ENCODE results near the gene GEMIN5.
A peak's percentile ranks its signal among the peaks of the same experiment; 100 is the strongest.

The GEMIN5 gene

GRCh38 chr5:154858972-154859871 lies 78.8 kb downstream of the GEMIN5 start:
- H3K9ac ChIP-seq (ENCODE audit: low read depth, low read length) = peak overlapping the region; percentile 95
- ATAC-seq (ENCODE audit: insufficient read depth, low read depth) = no peak
- H3K27me3 ChIP-seq (ENCODE audit: insufficient read depth, low read length, poor library complexity) = no peaks in the 10 kb centered on the region
- TF ChIP-seq CTCF (IDR thresholded peaks at IDR 0.05; ENCODE audit: borderline replicate concordance, extremely low read depth, low read length, poor library complexity, severe bottlenecking) = no peak
- TF ChIP-seq EZH2 (IDR thresholded peaks at IDR 0.05; ENCODE audit: borderline replicate concordance, low read depth, low read length, severe bottlenecking) = no peak
- H3K27ac ChIP-seq (ENCODE audit: low read length) = peak overlapping the region; percentile 96
- H3K36me3 ChIP-seq (ENCODE audit: insufficient read depth, low read length) = peaks cover 17% of the 10 kb centered on the region
- peaks cover 57% of the 10 kb centered on the region for H3K79me2 ChIP-seq (ENCODE audit: insufficient read depth, low read length)
- H3K4me3 ChIP-seq (ENCODE audit: low read depth in 1 of 2, low read length in 2 of 2) = peak overlapping the region; percentile 66 to 79
- peak; percentile 11 for DNase-seq
- H3K4me1 ChIP-seq (ENCODE audit: insufficient read depth, low read length) = peaks cover 38% of the 10 kb centered on the region
- H3K9me3 ChIP-seq (ENCODE audit: insufficient read depth, low read length, severe bottlenecking) = no peaks in the 10 kb centered on the region
- peaks cover 36% of the 10 kb centered on the region for H4K20me1 ChIP-seq (ENCODE audit: insufficient read depth, low read length)
- peak overlapping the region; percentile 58 for H2AFZ ChIP-seq (ENCODE audit: low read depth, low read length)
- peak overlapping the region; percentile 77 for H3K4me2 ChIP-seq (ENCODE audit: insufficient read depth, low read length)

GRCh38 chr5:154858297-154858971 lies 79.6 kb downstream of the GEMIN5 start, which contains the start of gene CNOT8:
TSS of gene CNOT8 (plus strand) at chr5:154858627. CDS start at chr5:154863279, 4,652 bp downstream.
- TF ChIP-seq CTCF (IDR thresholded peaks at IDR 0.05; ENCODE audit: borderline replicate concordance, extremely low read depth, low read length, poor library complexity, severe bottlenecking) (no peak), EZH2 (IDR thresholded peaks at IDR 0.05; ENCODE audit: borderline replicate concordance, low read depth, low read length, severe bottlenecking) (no peak)
- Histone ChIP-seq H2AFZ (ENCODE audit: low read depth, low read length) (peak within 1 kb of the TSS; percentile 95), H3K27me3 (ENCODE audit: insufficient read depth, low read length, poor library complexity) (no peaks in the 10 kb centered on the region), H3K4me3 (ENCODE audit: low read depth in 1 of 2, low read length in 2 of 2) (peak within 1 kb of the TSS; percentile 66 to 79), H3K36me3 (ENCODE audit: insufficient read depth, low read length) (peaks cover 10% of the 10 kb centered on the region), H3K4me1 (ENCODE audit: insufficient read depth, low read length) (peaks cover 38% of the 10 kb centered on the region), H3K9me3 (ENCODE audit: insufficient read depth, low read length, severe bottlenecking) (no peaks in the 10 kb centered on the region), H3K79me2 (ENCODE audit: insufficient read depth, low read length) (peaks cover 50% of the 10 kb centered on the region), H3K9ac (ENCODE audit: low read depth, low read length) (peak within 1 kb of the TSS; percentile 95), H3K27ac (ENCODE audit: low read length) (peak within 1 kb of the TSS; percentile 96), H4K20me1 (ENCODE audit: insufficient read depth, low read length) (peaks cover 34% of the 10 kb centered on the region), H3K4me2 (ENCODE audit: insufficient read depth, low read length) (peak within 1 kb of the TSS; percentile 77)
- DNase-seq (peak; percentile 98), ATAC-seq (ENCODE audit: insufficient read depth, low read depth) (peak; percentile 86)

GRCh38 chr5:154857530-154858296 lies 80.3 kb downstream of the GEMIN5 start:
- Histone ChIP-seq H3K9me3 (ENCODE audit: insufficient read depth, low read length, severe bottlenecking) (no peaks in the 10 kb centered on the region), H3K79me2 (ENCODE audit: insufficient read depth, low read length) (peaks cover 43% of the 10 kb centered on the region), H3K27me3 (ENCODE audit: insufficient read depth, low read length, poor library complexity) (no peaks in the 10 kb centered on the region), H2AFZ (ENCODE audit: low read depth, low read length) (peak overlapping the region; percentile 95), H3K9ac (ENCODE audit: low read depth, low read length) (peak overlapping the region; percentile 95), H3K4me2 (ENCODE audit: insufficient read depth, low read length) (peak overlapping the region; percentile 77), H4K20me1 (ENCODE audit: insufficient read depth, low read length) (peaks cover 27% of the 10 kb centered on the region), H3K4me1 (ENCODE audit: insufficient read depth, low read length) (peaks cover 38% of the 10 kb centered on the region), H3K4me3 (ENCODE audit: low read depth in 1 of 2, low read length in 2 of 2) (peak overlapping the region; percentile 66 to 79), H3K36me3 (ENCODE audit: insufficient read depth, low read length) (peaks cover 4% of the 10 kb centered on the region; the same call in 1 of the 2 replicates), H3K27ac (ENCODE audit: low read length) (peak overlapping the region; percentile 96)
- TF ChIP-seq CTCF (IDR thresholded peaks at IDR 0.05; ENCODE audit: borderline replicate concordance, extremely low read depth, low read length, poor library complexity, severe bottlenecking) = no peak
- no peak for TF ChIP-seq EZH2 (IDR thresholded peaks at IDR 0.05; ENCODE audit: borderline replicate concordance, low read depth, low read length, severe bottlenecking)
- DNase-seq (peak; percentile 92), ATAC-seq (ENCODE audit: insufficient read depth, low read depth) (peak; percentile 62)

Measured in DND-41 (cell line).